GM12892 (cell line): ENCODE data around the gene GGT7. TPM values are rescaled to one million over a fixed set of nuclear protein-coding genes. Genes with fewer than 3 reads are reported as not detected.
"Not testable (repeated sequence)": the region's sequence is repeated elsewhere in the genome, so short reads cannot be mapped to it uniquely, and the experiment has no call there.

Source experiments
- DNase-seq: peaks from one replicate; pipeline ENCODE4 v3.0.0; 2011; ENCODE audit not compliant: insufficient read length
- FAIRE-seq: peaks from 2 replicates; lab custom pipeline; 2011; peaks lifted over from hg19 to GRCh38; lab: Jason Lieb, UNC
- POLR2A ChIP-seq: IDR thresholded peaks from 2 replicates; pipeline ENCODE4 v1.6.1; 2011; ENCODE audit warnings: low read depth, low read length, control low read depth
- POLR2AphosphoS5 ChIP-seq: IDR thresholded peaks from 2 replicates; pipeline ENCODE4 v1.6.1; 2011; ENCODE audit warnings: low read depth, low read length, control low read depth
- TAF1 ChIP-seq: IDR thresholded peaks from 2 replicates; pipeline ENCODE4 v1.6.1; 2011; ENCODE audit warnings: low read depth, mild to moderate bottlenecking, control low read depth, low read length, borderline replicate concordance
- polyA plus RNA-seq: library from polyadenylated mRNA; unstranded; fragments of >200 nt; gene quantifications from one replicate; pipeline ENCODE4 v1.2.1, GENCODE V29; 2012; ENCODE audit warnings: missing spikeins, inconsistent platforms; ENCODE audit not compliant: missing spikeins

Gene GGT7, protein sequence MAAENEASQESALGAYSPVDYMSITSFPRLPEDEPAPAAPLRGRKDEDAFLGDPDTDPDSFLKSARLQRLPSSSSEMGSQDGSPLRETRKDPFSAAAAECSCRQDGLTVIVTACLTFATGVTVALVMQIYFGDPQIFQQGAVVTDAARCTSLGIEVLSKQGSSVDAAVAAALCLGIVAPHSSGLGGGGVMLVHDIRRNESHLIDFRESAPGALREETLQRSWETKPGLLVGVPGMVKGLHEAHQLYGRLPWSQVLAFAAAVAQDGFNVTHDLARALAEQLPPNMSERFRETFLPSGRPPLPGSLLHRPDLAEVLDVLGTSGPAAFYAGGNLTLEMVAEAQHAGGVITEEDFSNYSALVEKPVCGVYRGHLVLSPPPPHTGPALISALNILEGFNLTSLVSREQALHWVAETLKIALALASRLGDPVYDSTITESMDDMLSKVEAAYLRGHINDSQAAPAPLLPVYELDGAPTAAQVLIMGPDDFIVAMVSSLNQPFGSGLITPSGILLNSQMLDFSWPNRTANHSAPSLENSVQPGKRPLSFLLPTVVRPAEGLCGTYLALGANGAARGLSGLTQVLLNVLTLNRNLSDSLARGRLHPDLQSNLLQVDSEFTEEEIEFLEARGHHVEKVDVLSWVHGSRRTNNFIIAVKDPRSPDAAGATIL
- 3.8 TPM for polyA plus RNA-seq

DNA sequence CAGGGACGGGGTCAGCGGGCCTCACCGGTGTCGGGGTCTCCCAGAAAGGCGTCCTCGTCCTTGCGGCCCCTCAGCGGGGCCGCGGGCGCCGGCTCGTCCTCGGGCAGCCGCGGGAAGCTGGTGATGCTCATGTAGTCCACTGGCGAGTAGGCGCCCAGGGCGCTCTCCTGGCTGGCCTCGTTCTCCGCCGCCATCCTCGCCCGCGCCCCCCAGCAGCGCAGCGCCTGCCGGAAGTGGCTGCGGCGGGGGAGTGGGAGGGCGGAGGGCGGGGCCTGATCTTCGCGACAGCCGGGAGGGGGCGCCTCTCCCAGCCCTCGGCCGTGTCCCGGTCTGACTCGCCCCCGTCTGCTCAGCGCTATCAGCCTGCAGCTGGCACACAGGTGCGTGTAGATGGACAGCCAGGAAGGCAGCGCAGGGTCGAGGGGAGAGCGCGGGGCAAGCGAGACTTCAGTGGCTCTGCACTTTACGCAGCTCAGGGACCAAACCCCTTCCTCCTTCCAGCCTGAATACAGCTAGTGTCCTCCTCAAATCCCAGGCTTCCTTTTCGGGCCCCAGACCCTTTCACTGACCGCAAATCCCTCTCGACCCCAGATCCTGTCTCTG, at the start of gene GGT7:
Gene GGT7, minus strand, starts transcription at position 235 of the 603 bp plus-strand sequence. Its CDS starts 41 bp downstream, at position 194.
- FAIRE-seq (peak; percentile 86), DNase-seq (peak; percentile 77)

DNA sequence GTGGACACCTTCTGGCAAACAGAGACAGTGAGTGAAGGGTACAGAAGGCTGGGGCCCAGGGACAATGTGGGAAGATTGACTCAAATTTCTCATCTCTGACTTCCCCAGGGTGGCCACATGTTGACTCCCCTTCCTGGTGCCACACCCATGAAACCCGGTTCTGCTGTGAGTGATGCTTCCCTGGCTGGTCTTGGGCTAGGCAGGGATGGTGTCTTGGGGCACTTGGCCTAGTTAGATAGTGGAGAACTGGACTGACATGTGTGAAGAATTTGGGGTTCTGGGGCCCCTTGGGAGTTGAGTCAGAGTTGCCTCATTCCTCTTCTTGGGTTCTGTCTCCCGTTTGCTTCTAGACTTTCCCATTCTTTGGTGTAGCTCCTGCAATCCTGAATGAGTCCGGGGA, 48.8 kb upstream of the GGT7 start:
- no peak for TF ChIP-seq TAF1
- TF ChIP-seq POLR2A: no peak
- TF ChIP-seq POLR2AphosphoS5: no peak
- FAIRE-seq: no peak
- no peak for DNase-seq

More for the DNA sequence above, at the start of gene GGT7:
- TF ChIP-seq POLR2AphosphoS5 (no peak), POLR2A (peak; percentile 31; the same call in 1 of the 2 replicates)

DNA sequence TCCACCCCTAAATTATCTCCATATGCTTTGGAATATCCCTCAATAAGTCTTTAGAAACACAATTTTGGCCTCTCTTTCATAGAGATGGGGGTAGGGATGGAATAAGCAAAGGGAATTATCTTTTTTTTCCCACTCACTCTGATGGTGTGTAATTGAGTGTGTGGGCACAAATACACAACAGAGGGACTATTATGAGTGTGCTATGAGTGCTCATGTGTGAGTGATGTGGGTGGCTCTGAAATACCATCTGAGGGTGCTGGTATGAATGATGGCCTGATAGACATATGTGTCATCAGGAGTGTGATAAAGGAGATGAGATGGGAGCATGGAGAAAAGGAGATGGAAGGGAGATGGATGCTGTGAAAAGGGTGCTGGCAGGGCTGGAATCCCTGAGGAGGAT, 47.4 kb upstream of the GGT7 start:
- no peak for FAIRE-seq
- no peak for DNase-seq
- TF ChIP-seq POLR2A (no peak), TAF1 (no peak), POLR2AphosphoS5 (no peak)

DNA sequence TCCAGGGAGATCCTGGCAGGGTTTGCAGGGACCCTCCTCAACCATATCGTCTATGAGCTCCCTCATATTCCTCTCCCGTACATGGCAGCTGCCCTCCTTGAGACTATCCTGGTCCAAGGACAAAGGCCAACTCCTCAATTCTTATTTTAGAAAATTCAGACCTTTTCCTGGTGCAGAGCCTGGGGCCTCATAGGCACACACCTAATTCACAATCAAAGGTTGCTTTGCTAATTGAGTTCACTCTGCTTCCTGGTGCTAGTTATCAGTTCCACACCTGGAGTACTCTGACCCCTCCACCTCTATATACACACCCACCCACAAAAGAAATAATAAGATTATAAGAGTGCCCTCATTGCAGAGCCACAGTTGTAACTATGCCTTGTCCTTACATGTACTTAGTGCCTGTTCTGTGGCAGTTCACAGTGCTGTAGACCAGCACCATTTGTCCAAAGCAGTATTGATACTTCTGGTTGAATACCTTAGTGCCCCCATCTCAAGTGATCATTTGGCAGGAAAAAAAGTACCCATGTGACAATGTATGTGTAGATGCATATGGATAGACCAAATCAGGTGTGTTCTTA, 44.2 kb upstream of the GGT7 start:
- DNase-seq (no peak), FAIRE-seq (no peak)
- no peak for TF ChIP-seq TAF1
- no peak for TF ChIP-seq POLR2AphosphoS5
- TF ChIP-seq POLR2A: no peak

DNA sequence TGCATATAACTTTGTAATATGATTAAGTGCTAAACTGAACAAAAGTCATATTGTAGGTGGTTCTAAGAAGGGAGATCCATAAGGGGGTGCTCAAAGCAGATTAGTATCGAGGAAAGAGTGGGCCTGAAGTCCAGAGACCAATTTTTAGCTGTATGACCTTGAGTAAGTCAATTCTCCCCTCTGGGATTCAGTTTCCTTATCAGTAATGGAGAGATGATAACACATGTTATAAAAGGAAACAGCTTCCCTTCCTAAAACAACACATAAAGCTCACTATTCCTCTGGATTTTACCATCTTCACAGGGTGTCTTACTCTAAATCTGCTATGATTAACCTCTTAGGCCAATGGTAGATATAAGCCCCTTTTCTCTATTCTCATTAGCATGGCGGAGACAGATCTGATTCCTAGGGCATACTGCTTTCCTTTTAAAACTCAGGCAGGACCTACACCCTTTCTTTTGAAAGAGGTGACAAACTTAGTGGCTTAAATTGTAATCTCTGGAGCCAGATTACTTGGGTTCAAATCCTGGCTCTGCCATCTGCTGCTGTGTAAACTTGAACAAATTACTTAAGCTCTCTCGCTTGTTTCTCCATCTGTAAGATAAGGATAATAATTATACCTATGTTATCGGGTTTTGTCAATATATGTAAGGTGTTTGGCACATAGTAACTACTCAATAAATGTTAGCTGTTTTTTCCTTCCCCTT, 43.2 kb upstream of the GGT7 start:
- FAIRE-seq: no peak

DNA sequence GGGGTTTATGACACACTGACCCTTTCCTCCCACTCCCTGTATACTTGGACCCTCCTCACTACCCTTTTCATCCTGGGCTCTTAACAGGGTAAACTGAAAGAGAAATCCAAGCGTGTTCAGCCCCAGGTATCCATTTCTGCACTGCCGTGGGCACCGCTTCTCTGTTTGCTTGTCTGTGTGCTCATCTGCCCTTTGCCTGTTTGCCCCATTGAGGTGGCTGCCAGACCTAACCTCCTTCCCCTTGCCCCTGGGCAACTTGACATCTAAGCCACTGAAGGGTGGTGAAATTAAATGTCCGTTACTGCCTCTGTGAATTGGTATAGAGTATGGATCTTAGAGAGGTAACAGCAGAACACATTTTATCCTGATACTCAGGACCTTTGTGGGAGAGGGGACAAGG, 42.5 kb upstream of the GGT7 start:
- DNase-seq (no peak), FAIRE-seq (no peak)
- no peak for TF ChIP-seq POLR2A
- no peak for TF ChIP-seq TAF1
- no peak for TF ChIP-seq POLR2AphosphoS5

More for the DNA sequence above, 43.2 kb upstream of the GGT7 start:
- DNase-seq: no peak
- TF ChIP-seq TAF1 (no peak), POLR2AphosphoS5 (no peak), POLR2A (no peak)

DNA sequence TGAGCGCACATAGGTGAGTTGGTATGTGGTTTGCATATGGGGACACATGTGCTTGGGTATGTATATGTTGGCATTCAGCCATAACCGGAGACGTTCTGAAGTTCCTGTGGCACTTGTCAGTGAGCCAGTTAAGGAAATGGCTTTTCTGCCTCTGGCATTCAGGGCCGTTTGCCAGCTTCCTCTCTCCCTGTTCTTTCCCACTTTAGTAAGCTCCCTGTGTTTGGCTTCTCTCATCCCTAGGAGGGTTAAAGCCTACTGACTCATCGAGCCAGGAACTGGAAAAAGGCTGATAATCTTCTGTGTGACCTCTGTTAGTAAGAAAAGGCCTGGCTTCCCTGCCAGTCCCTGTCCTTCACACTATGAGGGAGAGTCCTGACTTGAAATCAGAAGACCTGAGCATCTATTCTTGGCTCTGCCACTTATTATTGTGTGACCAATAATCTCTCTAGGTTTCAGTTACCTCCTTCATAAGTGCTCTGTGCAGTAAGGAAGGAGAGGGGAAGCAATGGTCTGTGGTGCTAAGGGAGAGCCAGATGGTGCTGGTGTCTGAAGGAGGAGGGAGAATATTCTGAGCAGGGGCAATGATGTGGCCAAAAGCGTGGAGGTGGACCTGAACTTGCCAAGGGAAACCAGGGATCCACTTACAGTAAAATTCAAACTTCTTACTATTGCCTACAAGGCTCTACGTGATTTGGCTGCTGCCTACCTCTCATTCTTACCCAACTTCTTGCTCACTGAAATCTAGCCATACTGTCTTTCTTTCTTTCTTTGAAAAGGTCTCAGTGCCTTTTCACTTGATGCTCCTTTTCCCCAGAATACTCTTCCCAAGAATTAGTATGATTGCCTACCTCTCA, 35.2 kb upstream of the GGT7 start:
- DNase-seq (no peak), FAIRE-seq (no peak)
- TF ChIP-seq POLR2AphosphoS5 (no peak), POLR2A (no peak), TAF1 (no peak)

DNA sequence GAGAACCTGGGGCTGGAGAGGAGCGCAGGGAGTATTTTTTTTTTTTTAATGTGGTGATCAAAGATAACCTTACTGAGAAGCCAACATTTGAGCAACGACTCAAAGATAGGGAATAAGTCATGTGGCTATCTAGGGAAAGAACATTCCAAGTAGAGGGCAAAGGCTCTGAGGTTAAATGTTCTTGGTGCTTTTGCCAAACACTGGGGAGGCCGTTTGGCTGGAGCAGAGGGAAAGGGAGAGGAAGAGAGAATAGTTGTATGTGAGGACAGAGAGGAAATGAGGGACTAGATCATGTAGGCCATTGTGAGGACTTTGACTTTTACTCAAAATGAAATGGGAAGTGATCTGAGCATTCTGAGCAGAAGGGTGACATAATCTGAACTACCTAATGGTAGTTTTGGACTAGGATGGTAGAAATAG, 31.6 kb upstream of the GGT7 start:
- DNase-seq (no peak), FAIRE-seq (no peak)
- TF ChIP-seq TAF1 (no peak), POLR2AphosphoS5 (no peak), POLR2A (no peak)

DNA sequence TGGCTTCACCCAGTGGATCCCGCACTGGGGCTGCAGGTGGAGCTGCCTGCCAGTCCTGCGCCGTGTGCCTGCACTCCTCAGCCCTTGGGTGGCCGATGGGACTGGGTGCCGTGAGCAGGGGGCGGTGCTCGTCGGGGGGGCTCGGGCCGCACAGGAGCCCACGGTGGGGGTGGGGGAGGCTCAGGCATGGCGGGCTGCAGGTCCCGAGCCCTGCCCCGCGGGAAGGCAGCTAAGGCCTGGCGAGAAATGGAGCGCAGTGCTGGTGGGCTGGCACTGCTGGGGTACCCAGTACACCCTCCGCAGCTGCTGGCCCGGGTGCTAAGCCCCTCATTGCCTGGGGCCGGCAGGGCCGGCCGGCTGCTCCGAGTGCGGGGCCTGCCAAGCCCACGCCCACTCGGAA, 26.1 kb upstream of the GGT7 start:
- FAIRE-seq, DNase-seq: not testable (repeated sequence)

DNA sequence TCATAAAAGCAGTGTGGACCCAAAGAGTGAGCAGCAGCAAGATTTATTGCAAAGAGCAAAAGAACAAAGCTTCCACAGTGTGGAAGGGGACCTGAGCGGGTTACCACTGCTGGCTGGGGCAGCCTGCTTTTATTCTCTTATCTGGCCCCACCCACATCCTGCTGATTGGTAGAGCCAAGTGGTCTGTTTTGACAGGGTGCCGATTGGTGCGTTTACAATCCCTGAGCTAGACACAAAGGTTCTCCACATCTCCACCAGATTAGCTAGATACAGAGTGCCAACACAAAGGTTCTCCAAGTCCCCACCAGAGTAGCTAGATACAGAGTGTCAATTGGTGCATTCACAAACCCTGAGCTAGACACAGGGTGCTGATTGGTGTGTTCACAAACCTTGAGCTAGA, 25.5 kb upstream of the GGT7 start:
- FAIRE-seq, DNase-seq: not testable (repeated sequence)
